Hematopoietic multipotent progenitor cell treated with erythropoietin and hydrocortisone succinate and interleukin-3 and kit ligand, for 17 days (in vitro differentiated cells): ENCODE results near the gene OR4D1.

Experiments
- DNase-seq: peaks from one replicate; pipeline ENCODE4 v3.0.0-alpha.2; 2015; ENCODE audit warnings: low spot score

The OR4D1 gene

GRCh38 chr17:58153671-58154070 lies 5.5 kb downstream of the OR4D1 start:
- DNase-seq, result no peak

- DNase-seq, result no peak
These were observed 8.9 kb downstream of the OR4D1 start for GRCh38 chr17:58156839-58157803.

- no peak for DNase-seq
These were observed 10.0 kb downstream of the OR4D1 start for GRCh38 chr17:58158181-58158580.

- DNase-seq, result no peak
These were observed 13.4 kb downstream of the OR4D1 start for GRCh38 chr17:58161566-58161965.

GRCh38 chr17:58165981-58166380 lies 17.8 kb downstream of the OR4D1 start:
- no peak for DNase-seq

GRCh38 chr17:58166682-58167081 lies 18.5 kb downstream of the OR4D1 start, which contains the start of gene OR4D2:
Gene OR4D2, plus strand, starts transcription at chr17:58166982. Its CDS starts 2,674 bp downstream, at chr17:58169656.
- no peak for DNase-seq

GRCh38 chr17:58170622-58171021 lies 22.4 kb downstream of the OR4D1 start:
- no peak for DNase-seq

GRCh38 chr17:58172369-58173071 lies 24.3 kb downstream of the OR4D1 start:
- DNase-seq, result no peak

- no peak for DNase-seq
These were observed 26.7 kb downstream of the OR4D1 start for GRCh38 chr17:58174871-58175270.

- DNase-seq, result no peak
These were observed 28.0 kb downstream of the OR4D1 start for GRCh38 chr17:58176200-58176599.

GRCh38 chr17:58181796-58182195 lies 33.6 kb downstream of the OR4D1 start:
- DNase-seq, result no peak

GRCh38 chr17:58183514-58183913 lies 35.3 kb downstream of the OR4D1 start:
- no peak for DNase-seq

- no peak for DNase-seq
These were observed 36.3 kb downstream of the OR4D1 start for GRCh38 chr17:58184308-58184985.

GRCh38 chr17:58184986-58185761 lies 37.0 kb downstream of the OR4D1 start:
- no peak for DNase-seq

GRCh38 chr17:58186591-58186990 lies 38.4 kb downstream of the OR4D1 start:
- DNase-seq, result no peak

GRCh38 chr17:58187063-58187462 lies 38.9 kb downstream of the OR4D1 start:
- DNase-seq, result no peak

GRCh38 chr17:58187675-58188074 lies 39.5 kb downstream of the OR4D1 start:
- no peak for DNase-seq

- no peak for DNase-seq
These were observed 41.4 kb downstream of the OR4D1 start for GRCh38 chr17:58189436-58190146.

- DNase-seq, result no peak
These were observed 43.2 kb downstream of the OR4D1 start for GRCh38 chr17:58191241-58191896.

- no peak for DNase-seq
These were observed 44.4 kb downstream of the OR4D1 start, which contains the start of gene EPX for GRCh38 chr17:58192612-58193011. Gene EPX, plus strand, starts transcription at chr17:58192726. Its CDS starts 121 bp downstream, at chr17:58192847.
